ENCODE results near the gene APOBEC4.

The APOBEC4 gene

GRCh38 chr1:183652547-183653461, at the start of gene APOBEC4:
Gene APOBEC4, minus strand, starts transcription at chr1:183653316. Its CDS starts 4,535 bp downstream, at chr1:183648781.
- Histone ChIP-seq H3K27me3 (ENCODE audit: low read depth, low read length) (no peaks in the 10 kb centered on the region), H3K9me3 (ENCODE audit: control insufficient read depth in 1 of 2, low read length in 2 of 2) (no peaks in the 10 kb centered on the region), H3K4me3 (ENCODE audit: low read depth in 1 of 2, low read length in 2 of 2) (no peak within 1 kb of the TSS), H3K4me1 (ENCODE audit: control insufficient read depth in 1 of 2, insufficient read depth in 2 of 2, low read length in 2 of 2) (peaks cover 0 to 8% of the 10 kb centered on the region in 2 donors), H3K36me3 (ENCODE audit: control insufficient read depth in 1 of 2, insufficient read depth in 2 of 2, low read length in 2 of 2) (no peaks in the 10 kb centered on the region), H3K27ac (ENCODE audit: low read length) (peak within 1 kb of the TSS; percentile 67)

GRCh38 chr1:183702813-183703198, 49.7 kb upstream of the APOBEC4 start:
- Histone ChIP-seq H3K27me3 (ENCODE audit: low read depth, low read length) (no peaks in the 10 kb centered on the region), H3K4me1 (ENCODE audit: control insufficient read depth in 1 of 2, insufficient read depth in 2 of 2, low read length in 2 of 2) (no peaks in the 10 kb centered on the region), H3K36me3 (ENCODE audit: control insufficient read depth in 1 of 2, insufficient read depth in 2 of 2, low read length in 2 of 2) (no peaks in the 10 kb centered on the region), H3K4me3 (ENCODE audit: low read depth in 1 of 2, low read length in 2 of 2) (no peak overlapping the region), H3K9me3 (ENCODE audit: control insufficient read depth in 1 of 2, low read length in 2 of 2) (no peaks in the 10 kb centered on the region), H3K27ac (ENCODE audit: low read length) (no peak overlapping the region)

GRCh38 chr1:183702087-183702812, 49.1 kb upstream of the APOBEC4 start:
- H3K9me3 ChIP-seq (ENCODE audit: control insufficient read depth in 1 of 2, low read length in 2 of 2): no peaks in the 10 kb centered on the region
- no peaks in the 10 kb centered on the region for H3K4me1 ChIP-seq (ENCODE audit: control insufficient read depth in 1 of 2, insufficient read depth in 2 of 2, low read length in 2 of 2)
- no peaks in the 10 kb centered on the region for H3K27me3 ChIP-seq (ENCODE audit: low read depth, low read length)
- no peak overlapping the region for H3K4me3 ChIP-seq (ENCODE audit: low read depth in 1 of 2, low read length in 2 of 2)
- no peak overlapping the region for H3K27ac ChIP-seq (ENCODE audit: low read length)
- no peaks in the 10 kb centered on the region for H3K36me3 ChIP-seq (ENCODE audit: control insufficient read depth in 1 of 2, insufficient read depth in 2 of 2, low read length in 2 of 2)

- Histone ChIP-seq H3K27ac (ENCODE audit: low read length) (no peak overlapping the region), H3K4me1 (ENCODE audit: control insufficient read depth in 1 of 2, insufficient read depth in 2 of 2, low read length in 2 of 2) (no peaks in the 10 kb centered on the region), H3K27me3 (ENCODE audit: low read depth, low read length) (no peaks in the 10 kb centered on the region), H3K4me3 (ENCODE audit: low read depth in 1 of 2, low read length in 2 of 2) (no peak overlapping the region), H3K9me3 (ENCODE audit: control insufficient read depth in 1 of 2, low read length in 2 of 2) (no peaks in the 10 kb centered on the region), H3K36me3 (ENCODE audit: control insufficient read depth in 1 of 2, insufficient read depth in 2 of 2, low read length in 2 of 2) (no peaks in the 10 kb centered on the region)
Measured at GRCh38 chr1:183699616-183700160, 46.6 kb upstream of the APOBEC4 start.

GRCh38 chr1:183697814-183698590, 44.9 kb upstream of the APOBEC4 start:
- Histone ChIP-seq H3K27ac (ENCODE audit: low read length) (no peak overlapping the region), H3K4me1 (ENCODE audit: control insufficient read depth in 1 of 2, insufficient read depth in 2 of 2, low read length in 2 of 2) (no peaks in the 10 kb centered on the region), H3K9me3 (ENCODE audit: control insufficient read depth in 1 of 2, low read length in 2 of 2) (no peaks in the 10 kb centered on the region), H3K27me3 (ENCODE audit: low read depth, low read length) (no peaks in the 10 kb centered on the region), H3K4me3 (ENCODE audit: low read depth in 1 of 2, low read length in 2 of 2) (no peak overlapping the region), H3K36me3 (ENCODE audit: control insufficient read depth in 1 of 2, insufficient read depth in 2 of 2, low read length in 2 of 2) (no peaks in the 10 kb centered on the region)

- no peaks in the 10 kb centered on the region for H3K36me3 ChIP-seq (ENCODE audit: control insufficient read depth in 1 of 2, insufficient read depth in 2 of 2, low read length in 2 of 2)
- H3K9me3 ChIP-seq (ENCODE audit: control insufficient read depth in 1 of 2, low read length in 2 of 2): no peaks in the 10 kb centered on the region
- no peaks in the 10 kb centered on the region for H3K4me1 ChIP-seq (ENCODE audit: control insufficient read depth in 1 of 2, insufficient read depth in 2 of 2, low read length in 2 of 2)
- no peak overlapping the region for H3K27ac ChIP-seq (ENCODE audit: low read length)
- no peaks in the 10 kb centered on the region for H3K27me3 ChIP-seq (ENCODE audit: low read depth, low read length)
- no peak overlapping the region for H3K4me3 ChIP-seq (ENCODE audit: low read depth in 1 of 2, low read length in 2 of 2)
Measured at GRCh38 chr1:183696981-183697380, 43.9 kb upstream of the APOBEC4 start.

GRCh38 chr1:183694755-183695154, 41.6 kb upstream of the APOBEC4 start:
- no peaks in the 10 kb centered on the region for H3K36me3 ChIP-seq (ENCODE audit: control insufficient read depth in 1 of 2, insufficient read depth in 2 of 2, low read length in 2 of 2)
- no peak overlapping the region for H3K27ac ChIP-seq (ENCODE audit: low read length)
- no peaks in the 10 kb centered on the region for H3K27me3 ChIP-seq (ENCODE audit: low read depth, low read length)
- H3K4me1 ChIP-seq (ENCODE audit: control insufficient read depth in 1 of 2, insufficient read depth in 2 of 2, low read length in 2 of 2): no peaks in the 10 kb centered on the region
- H3K9me3 ChIP-seq (ENCODE audit: control insufficient read depth in 1 of 2, low read length in 2 of 2): no peaks in the 10 kb centered on the region
- no peak overlapping the region for H3K4me3 ChIP-seq (ENCODE audit: low read depth in 1 of 2, low read length in 2 of 2)

- H3K9me3 ChIP-seq (ENCODE audit: control insufficient read depth in 1 of 2, low read length in 2 of 2): no peaks in the 10 kb centered on the region
- no peaks in the 10 kb centered on the region for H3K36me3 ChIP-seq (ENCODE audit: control insufficient read depth in 1 of 2, insufficient read depth in 2 of 2, low read length in 2 of 2)
- H3K27me3 ChIP-seq (ENCODE audit: low read depth, low read length): no peaks in the 10 kb centered on the region
- no peak overlapping the region for H3K4me3 ChIP-seq (ENCODE audit: low read depth in 1 of 2, low read length in 2 of 2)
- no peak overlapping the region for H3K27ac ChIP-seq (ENCODE audit: low read length)
- H3K4me1 ChIP-seq (ENCODE audit: control insufficient read depth in 1 of 2, insufficient read depth in 2 of 2, low read length in 2 of 2): no peaks in the 10 kb centered on the region
Measured at GRCh38 chr1:183694066-183694465, 41.0 kb upstream of the APOBEC4 start.

- Histone ChIP-seq H3K27ac (ENCODE audit: low read length) (no peak overlapping the region), H3K9me3 (ENCODE audit: control insufficient read depth in 1 of 2, low read length in 2 of 2) (no peaks in the 10 kb centered on the region), H3K27me3 (ENCODE audit: low read depth, low read length) (no peaks in the 10 kb centered on the region), H3K36me3 (ENCODE audit: control insufficient read depth in 1 of 2, insufficient read depth in 2 of 2, low read length in 2 of 2) (no peaks in the 10 kb centered on the region), H3K4me3 (ENCODE audit: low read depth in 1 of 2, low read length in 2 of 2) (no peak overlapping the region), H3K4me1 (ENCODE audit: control insufficient read depth in 1 of 2, insufficient read depth in 2 of 2, low read length in 2 of 2) (peaks cover 0 to 1% of the 10 kb centered on the region in 2 donors)
Measured at GRCh38 chr1:183693521-183693920, 40.4 kb upstream of the APOBEC4 start.

GRCh38 chr1:183689762-183690204, 36.7 kb upstream of the APOBEC4 start:
- Histone ChIP-seq H3K4me3 (ENCODE audit: low read depth in 1 of 2, low read length in 2 of 2) (no peak overlapping the region), H3K27ac (ENCODE audit: low read length) (no peak overlapping the region), H3K36me3 (ENCODE audit: control insufficient read depth in 1 of 2, insufficient read depth in 2 of 2, low read length in 2 of 2) (no peaks in the 10 kb centered on the region), H3K9me3 (ENCODE audit: control insufficient read depth in 1 of 2, low read length in 2 of 2) (no peaks in the 10 kb centered on the region), H3K27me3 (ENCODE audit: low read depth, low read length) (no peaks in the 10 kb centered on the region), H3K4me1 (ENCODE audit: control insufficient read depth in 1 of 2, insufficient read depth in 2 of 2, low read length in 2 of 2) (peaks cover 0 to 3% of the 10 kb centered on the region in 2 donors)
